GM12878 (cell line): ENCODE measurements around the gene FBXL16. TPM values are rescaled to one million over a fixed set of nuclear protein-coding genes. Genes with fewer than 3 reads are reported as not detected.

ENCODE experiments used
- ATF7 ChIP-seq: fragments of 450-650 bp; IDR thresholded peaks from 2 replicates; pipeline ENCODE4 v1.6.1; 2016; ENCODE audit warnings: low read depth, mild to moderate bottlenecking
- CBX5 ChIP-seq: sonication (generic); IDR thresholded peaks from 2 replicates; pipeline ENCODE4 v1.6.1; 2016; ENCODE audit warnings: low read depth, moderate library complexity, mild to moderate bottlenecking, inconsistent platforms
- CHD2 ChIP-seq: IDR thresholded peaks from 2 replicates; pipeline ENCODE4 v1.6.1; 2011; ENCODE audit warnings: low read depth, low read length, improper control_type of control experiment, borderline replicate concordance
- E4F1 ChIP-seq: fragments of 450-650 bp; IDR thresholded peaks from 2 replicates; pipeline ENCODE4 v1.6.1; 2018; ENCODE audit warnings: borderline replicate concordance, mild to moderate bottlenecking; ENCODE audit not compliant: partially characterized antibody
- FOS ChIP-seq: IDR thresholded peaks from 3 replicates; pipeline ENCODE4 v1.6.1; 2011; ENCODE audit warnings: borderline replicate concordance; ENCODE audit not compliant: insufficient read length; ENCODE audit errors: extremely low read depth
- GABPA ChIP-seq: IDR thresholded peaks from 2 replicates; pipeline ENCODE4 v1.6.1; 2014; ENCODE audit warnings: antibody characterized with exemption, low read depth, mild to moderate bottlenecking, inconsistent platforms
- HSF1 ChIP-seq: fragments of 150-350 bp; IDR thresholded peaks from 2 replicates; pipeline ENCODE4 v1.6.1; 2014; ENCODE audit warnings: mild to moderate bottlenecking, low read depth, low read length
- IKZF1 ChIP-seq: fragments of 450-650 bp; conservative IDR thresholded peaks from 2 replicates; pipeline ENCODE4 v1.6.1; 2017; ENCODE audit warnings: antibody characterized with exemption, mild to moderate bottlenecking
- IRF4 ChIP-seq: IDR thresholded peaks from 2 replicates; pipeline ENCODE4 v1.6.1; 2011; ENCODE audit warnings: low read depth, low read length
- KLF5 ChIP-seq: fragments of 450-650 bp; IDR thresholded peaks from 2 replicates; pipeline ENCODE4 v1.6.1; 2014; ENCODE audit warnings: mild to moderate bottlenecking; ENCODE audit not compliant: partially characterized antibody
- MYC ChIP-seq: IDR thresholded peaks from 2 replicates; pipeline ENCODE4 v1.6.1; 2011; ENCODE audit warnings: mild to moderate bottlenecking, low read length, moderate library complexity, inconsistent platforms; ENCODE audit not compliant: insufficient read depth, insufficient replicate concordance, insufficient read length, severe bottlenecking
- PAX5 ChIP-seq: IDR thresholded peaks from 2 replicates; pipeline ENCODE4 v1.6.1; 2011; ENCODE audit warnings: low read depth, low read length, borderline replicate concordance
- PKNOX1 ChIP-seq: fragments of 450-650 bp; IDR thresholded peaks from 2 replicates; pipeline ENCODE4 v1.6.1; 2016; ENCODE audit warnings: mild to moderate bottlenecking
- RAD21 ChIP-seq: IDR thresholded peaks from 2 replicates; pipeline ENCODE4 v1.6.1; 2011; ENCODE audit warnings: mild to moderate bottlenecking, low read depth, low read length, moderate library complexity; ENCODE audit not compliant: insufficient read depth
- RCOR1 ChIP-seq: conservative IDR thresholded peaks from 2 replicates; pipeline ENCODE4 v1.6.1; 2012; ENCODE audit warnings: low read depth, low read length, improper control_type of control experiment
- RELA ChIP-seq: fragments of 450-650 bp; IDR thresholded peaks from 2 replicates; pipeline ENCODE4 v1.8.0; 2014; ENCODE audit warnings: borderline replicate concordance; ENCODE audit not compliant: partially characterized antibody
- RFX5 ChIP-seq: IDR thresholded peaks from 2 replicates; pipeline ENCODE4 v1.6.1; 2011; ENCODE audit warnings: low read depth, low read length, improper control_type of control experiment
- TCF7 ChIP-seq: IDR thresholded peaks from 2 replicates; pipeline ENCODE4 v1.6.1; 2014; ENCODE audit warnings: antibody characterized with exemption, borderline replicate concordance
- ZNF217 ChIP-seq: fragments of 450-650 bp; IDR thresholded peaks from 2 replicates; pipeline ENCODE4 v1.6.1; 2017; ENCODE audit warnings: antibody characterized with exemption, mild to moderate bottlenecking
- polyA plus RNA-seq, 11 experiments: library from polyadenylated mRNA; depleted of rRNA in 4 of 11; unstranded in 6 of 11; stranded (reverse) in 5 of 11; fragments of >200 nt; fragmentation: Nextera tagmentation in 4 of 11; fragmentation: Illumina TruSeq in 1 of 11; extraction: Ambion mirVana in 4 of 11; extraction: Trizol in 1 of 11; gene quantifications; 1 replicate in 1 of 11; 2 replicates in 10 of 11; pipeline versions ENCODE4 v1.2.1 to v1.2.3, GENCODE V29; 2011 to 2016; ENCODE audit warnings: inconsistent platforms in 2 of 11, missing spikeins in 2 of 11, low read depth in 1 of 11
- total RNA-seq, 4 experiments: library from RNA; depleted of rRNA in 3 of 4; stranded (reverse); fragments of >200 nt in 3 of 4; fragmentation: Illumina TruSeq in 1 of 4; extraction: Trizol in 1 of 4; gene quantifications; 2 replicates each; pipeline versions ENCODE4 v1.2.1 to v1.2.3, GENCODE V29; 2013 to 2021
- TF ChIP-seq, protein P1 (sequence below): IDR thresholded peaks from 2 replicates; pipeline ENCODE4 v1.6.1; 2011; ENCODE audit warnings: low read depth, low read length, improper control_type of control experiment, borderline replicate concordance

FBXL16 gene
- total and polyA plus RNA-seq, 10 of the 15 experiments (the other 5 are each of a cell fraction or from before 2014, with no cell fraction given) = 0.13 to 1.4 (median 0.24) TPM

DNA sequence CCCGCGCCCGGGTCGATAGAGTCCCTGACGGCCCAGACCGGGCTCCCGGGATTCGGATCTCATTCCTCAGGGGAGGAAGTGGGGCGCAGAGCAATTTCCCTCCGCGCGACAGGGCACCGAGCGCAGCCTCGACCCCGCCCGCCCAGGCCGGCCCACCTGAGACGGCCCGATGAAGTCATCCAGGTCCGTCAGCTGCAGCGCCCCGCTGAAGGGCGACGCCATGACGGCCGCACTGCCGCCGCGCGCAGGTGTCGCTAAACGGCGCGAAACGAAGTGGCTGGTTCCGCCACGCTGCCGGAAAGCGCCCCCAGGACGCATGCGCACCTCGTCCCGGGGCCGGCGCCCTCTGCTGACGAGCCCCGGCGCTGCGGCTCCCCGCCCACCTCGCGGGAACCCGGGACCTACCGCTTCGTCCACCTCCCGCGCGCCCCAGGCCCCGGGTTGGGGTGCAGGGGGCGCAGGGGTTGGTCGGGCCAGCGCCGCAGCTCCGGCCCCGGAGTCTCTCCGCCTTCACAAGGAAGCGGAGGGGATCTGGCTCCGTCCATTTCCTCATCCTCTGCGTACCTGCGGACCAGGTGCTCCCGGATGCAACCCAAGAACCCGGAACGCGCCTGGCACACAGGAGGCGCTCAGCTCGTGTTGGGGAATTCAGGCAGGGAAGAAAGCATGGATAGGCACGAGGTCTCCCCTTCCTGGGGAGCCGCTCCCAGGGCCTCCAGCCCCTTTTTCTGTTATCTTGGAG lies 35.3 kb upstream of the FBXL16 start, which contains the start of gene CIAO3 (continued):
- TF ChIP-seq PKNOX1 (peak; percentile 66), MYC (peak; percentile 49), PAX5 (peak; percentile 48; the same call in 1 of the 2 replicates), RCOR1 (no peak), E4F1 (peak; percentile 100), GABPA (no peak), ZNF217 (peak; percentile 57), RAD21 (0 out of 2 replicates have a peak, but pooled peaks have one; percentile 6), RELA (peak; percentile 98), RFX5 (no peak), KLF5 (peak; percentile 77), HSF1 (peak; percentile 91), CBX5 (no peak), IRF4 (no peak), FOS (no peak), CHD2 (peak; percentile 81), ATF7 (peak; percentile 81; the same call in 1 of the 2 replicates), IKZF1 (peak; percentile 100), TCF7 (no peak)
- TF ChIP-seq, protein P1, sequence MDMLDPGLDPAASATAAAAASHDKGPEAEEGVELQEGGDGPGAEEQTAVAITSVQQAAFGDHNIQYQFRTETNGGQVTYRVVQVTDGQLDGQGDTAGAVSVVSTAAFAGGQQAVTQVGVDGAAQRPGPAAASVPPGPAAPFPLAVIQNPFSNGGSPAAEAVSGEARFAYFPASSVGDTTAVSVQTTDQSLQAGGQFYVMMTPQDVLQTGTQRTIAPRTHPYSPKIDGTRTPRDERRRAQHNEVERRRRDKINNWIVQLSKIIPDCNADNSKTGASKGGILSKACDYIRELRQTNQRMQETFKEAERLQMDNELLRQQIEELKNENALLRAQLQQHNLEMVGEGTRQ = no peak
